ENCODE measurements around the gene ZFYVE26. TPM values are rescaled to one million over a fixed set of nuclear protein-coding genes. Genes with fewer than 3 reads are reported as not detected.

Gene ZFYVE26
- total and polyA plus RNA-seq, 2 of the 8 experiments (the other 6 are each of a cell fraction or from before 2014, with no cell fraction given), result 13.0 to 23.3 TPM

GRCh38 chr14:67863223-67863622, 46.8 kb upstream of the ZFYVE26 start:
- DNase-seq (ENCODE audit: low read depth in 1 of 2, low spot score in 2 of 2) (no peak), FAIRE-seq (no peak)
- H3K4me2 ChIP-seq (ENCODE audit: insufficient read depth in 1 of 2, low read depth in 2 of 2, low read length in 2 of 2), result no peak overlapping the region
- no peak for TF ChIP-seq TAF1 (IDR thresholded peaks at IDR 0.05; ENCODE audit: low read depth, low read length)
- TF ChIP-seq CHD1 (IDR thresholded peaks at IDR 0.05; ENCODE audit: low read depth, low read length), result no peak
- no peak for TF ChIP-seq BCL11A (IDR thresholded peaks at IDR 0.05; ENCODE audit: low read depth in 2 of 2, low read length in 2 of 2)
- TF ChIP-seq FOSL1 (IDR thresholded peaks at IDR 0.05; ENCODE audit: insufficient read depth, low read depth, low read length), result no peak
- no peak for TF ChIP-seq EP300 (IDR thresholded peaks at IDR 0.05; ENCODE audit: borderline replicate concordance in 1 of 2, low read depth in 2 of 2, low read length in 2 of 2)
- no peak for TF ChIP-seq JUND (IDR thresholded peaks at IDR 0.05; ENCODE audit: low read length)
- TF ChIP-seq SP1 (IDR thresholded peaks at IDR 0.05; ENCODE audit: low read depth, low read length), result no peak
- no peak for TF ChIP-seq MAX (IDR thresholded peaks at IDR 0.05)
- no peak for TF ChIP-seq SRF (IDR thresholded peaks at IDR 0.05; ENCODE audit: low read depth, low read length)
- no peak for TF ChIP-seq TEAD4 (IDR thresholded peaks at IDR 0.05; ENCODE audit: low read depth, low read length)
- TF ChIP-seq E2F6 (IDR thresholded peaks at IDR 0.05), result no peak
- H3K4me1 ChIP-seq (replicated peaks in 1 of 4; ENCODE audit: control insufficient read depth in 3 of 4, insufficient read depth in 4 of 4, low read length in 3 of 4), result no peaks in the 10 kb centered on the region
- H2BK120ac ChIP-seq (replicated peaks; ENCODE audit: low read depth, low read length), result no peak overlapping the region
- H2BK5ac ChIP-seq (ENCODE audit: low read depth, low read length), result no peak overlapping the region
- H3K9ac ChIP-seq (replicated peaks in 1 of 4; ENCODE audit: extremely low read depth in 1 of 4, low read depth in 3 of 4, low read length in 3 of 4), result no peak overlapping the region
- no peaks in the 10 kb centered on the region for H3K23me2 ChIP-seq (ENCODE audit: low read depth, low read length)
- peaks cover 7 to 11% of the 10 kb centered on the region in 2 experiments for H3K9me3 ChIP-seq (ENCODE audit: insufficient read depth in 2 of 2, low read depth in 1 of 2, low read length in 1 of 2)
- no peak overlapping the region for H2AFZ ChIP-seq (ENCODE audit: low read length)
- no peak overlapping the region for H4K91ac ChIP-seq (replicated peaks; ENCODE audit: insufficient read length, low read length)
- H3K18ac ChIP-seq (ENCODE audit: extremely low read depth, low read length), result no peak overlapping the region
- no peaks in the 10 kb centered on the region for H3K79me1 ChIP-seq (ENCODE audit: low read depth, low read length)
- no peak overlapping the region for H3K4me3 ChIP-seq (ENCODE audit: extremely low read depth in 1 of 4, insufficient read depth in 2 of 4, low read depth in 3 of 4, low read length in 4 of 4)
- no peak overlapping the region for H2BK20ac ChIP-seq (ENCODE audit: low read length)
- no peaks in the 10 kb centered on the region for H3K79me2 ChIP-seq (ENCODE audit: control insufficient read depth in 1 of 2, insufficient read depth in 2 of 2, low read length in 2 of 2)
- H3K27me3 ChIP-seq (replicated peaks in 1 of 4; ENCODE audit: control insufficient read depth in 3 of 4, extremely low read depth in 1 of 4, insufficient read depth in 3 of 4, low read length in 3 of 4), result no peaks in the 10 kb centered on the region
- H2BK12ac ChIP-seq (ENCODE audit: low read depth, low read length), result no peak overlapping the region
- H4K5ac ChIP-seq (ENCODE audit: insufficient read length, low read depth, low read length), result no peak overlapping the region
- no peak overlapping the region for H3K14ac ChIP-seq (ENCODE audit: insufficient read length)
- POLR2A ChIA-PET (ENCODE audit: partially characterized antibody), result no interaction called here
- H2AK5ac ChIP-seq (ENCODE audit: low read depth, low read length), result no peak overlapping the region
- H3K56ac ChIP-seq (replicated peaks; ENCODE audit: insufficient read length, low read depth, low read length), result no peak overlapping the region
- H3K4ac ChIP-seq (replicated peaks; ENCODE audit: insufficient read length, low read depth, low read length), result no peak overlapping the region
- 92% methylated on average over 2 of the region's 2 CpGs; no CpG with 5 or more reads in 1 of the 2 experiments for WGBS, 2 experiments (ENCODE audit: extremely low coverage in 1 of 2, insufficient coverage in 1 of 2, insufficient read length in 1 of 2, insufficient replicate concordance in 2 of 2, low coverage in 1 of 2, low lambda C conversion rate in 2 of 2, missing lambda C conversion rate in 1 of 2)
- CTCF ChIA-PET (ENCODE audit: partially characterized antibody), result interaction anchor here (0.7 kb wide), 1 partner anchor 354 kb away, joined by 4 read pairs; no protein-coding TSS in a partner anchor
- H3K36me3 ChIP-seq (ENCODE audit: control insufficient read depth in 2 of 4, insufficient read depth in 4 of 4, low read length in 3 of 4), result peaks cover 0 to 14% (median 6%) of the 10 kb centered on the region in 4 experiments; a peak in 2 of 8 replicates
- H2BK15ac ChIP-seq (ENCODE audit: low read length), result no peak overlapping the region
- no peak overlapping the region for H3K27ac ChIP-seq (ENCODE audit: low read depth, low read length)
- H4K20me1 ChIP-seq (replicated peaks in 1 of 2; ENCODE audit: control insufficient read depth in 1 of 2, insufficient read depth in 2 of 2, low read length in 2 of 2), result no peaks in the 10 kb centered on the region
- no peak overlapping the region for H4K8ac ChIP-seq (ENCODE audit: extremely low read depth, insufficient read depth, low read length)
- no peak overlapping the region for H3K23ac ChIP-seq (ENCODE audit: insufficient read length)

Measured in H1 (cell line).